ENCODE results near the gene HIP1R. TPM values are rescaled to one million over a fixed set of nuclear protein-coding genes. Genes with fewer than 3 reads are reported as not detected.

Gene HIP1R
- total and polyA plus RNA-seq, 2 of the 13 experiments (the other 11 are each of a cell fraction or from before 2014, with no cell fraction given): 18.4 to 25.5 TPM

GRCh38 chr12:122860040-122860853, 25.0 kb downstream of the HIP1R start (continued):
- 0 out of 2 replicates have a peak, but pooled peaks have one; percentile 6 for TF ChIP-seq ARID5B (CRISPR knock-in tag; IDR thresholded peaks at IDR 0.05)
- peak; percentile 48 for TF ChIP-seq TEAD3 (CRISPR knock-in tag; optimal IDR thresholded peaks at IDR 0.05; ENCODE audit: borderline replicate concordance)
- TF ChIP-seq SPEN (CRISPR knock-in tag; IDR thresholded peaks at IDR 0.05; ENCODE audit: low read depth): 0 out of 2 replicates have a peak, but pooled peaks have one; percentile 37
- peak; percentile 61; the same call in 1 of the 2 replicates for TF ChIP-seq ZFY (CRISPR knock-in tag; IDR thresholded peaks at IDR 0.05)
- TF ChIP-seq ZNF687 (CRISPR knock-in tag; IDR thresholded peaks at IDR 0.05): peak; percentile 62
- TF ChIP-seq MYPOP (CRISPR knock-in tag; IDR thresholded peaks at IDR 0.05): no peak
- TF ChIP-seq, protein P1, sequence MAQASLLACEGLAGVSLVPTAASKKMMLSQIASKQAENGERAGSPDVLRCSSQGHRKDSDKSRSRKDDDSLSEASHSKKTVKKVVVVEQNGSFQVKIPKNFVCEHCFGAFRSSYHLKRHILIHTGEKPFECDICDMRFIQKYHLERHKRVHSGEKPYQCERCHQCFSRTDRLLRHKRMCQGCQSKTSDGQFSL (CRISPR knock-in tag; IDR thresholded peaks at IDR 0.05): 0 out of 2 replicates have a peak, but pooled peaks have one; percentile 48
- TF ChIP-seq SALL1 (CRISPR knock-in tag; IDR thresholded peaks at IDR 0.05): 0 out of 2 replicates have a peak, but pooled peaks have one; percentile 6
- TF ChIP-seq RARG (CRISPR knock-in tag; IDR thresholded peaks at IDR 0.05; ENCODE audit: low read depth): no peak
- 0 out of 2 replicates have a peak, but pooled peaks have one; percentile 26 for TF ChIP-seq ZNF263 (CRISPR knock-in tag; IDR thresholded peaks at IDR 0.05)
- TF ChIP-seq TMF1 (CRISPR knock-in tag; IDR thresholded peaks at IDR 0.05; ENCODE audit: low read depth): 0 out of 2 replicates have a peak, but pooled peaks have one; percentile 45
- TF ChIP-seq GATAD2A (CRISPR knock-in tag; IDR thresholded peaks at IDR 0.05): 0 out of 2 replicates have a peak, but pooled peaks have one; percentile 22

All from HepG2 (cell line).